GM12878 (cell line): Measurements from ENCODE around the gene GRIK2.

ENCODE experiments used
- BRCA1 ChIP-seq: IDR thresholded peaks from 2 replicates; pipeline ENCODE4 v1.6.1; 2011; ENCODE audit warnings: low read depth, low read length, improper control_type of control experiment
- CEBPB ChIP-seq, 2 experiments: fragments of 150-350 bp in 1 of 2; IDR thresholded peaks; 2 replicates each; pipeline ENCODE4 v1.6.1; 2012 to 2014; ENCODE audit warnings: low read depth in 2 of 2, low read length in 2 of 2, borderline replicate concordance in 1 of 2, inconsistent platforms in 1 of 2
- CTCF ChIP-seq, 3 experiments: IDR thresholded peaks in 2 of 3; conservative IDR thresholded peaks in 1 of 3; 2 replicates each; pipeline ENCODE4 v1.5.1; 2011; ENCODE audit warnings: low read depth in 3 of 3, low read length in 3 of 3, mild to moderate bottlenecking in 3 of 3, control low read depth in 2 of 3, moderate library complexity in 2 of 3, inconsistent platforms in 1 of 3, mixed read lengths in 1 of 3; ENCODE audit not compliant: control insufficient read depth in 2 of 3, insufficient read depth in 1 of 3; ENCODE audit errors: extremely low read depth in 1 of 3
- CUX1 ChIP-seq: IDR thresholded peaks from 2 replicates; pipeline ENCODE4 v1.6.1; 2012; ENCODE audit warnings: improper control_type of control experiment, low read depth, low read length; ENCODE audit not compliant: insufficient replicate concordance
- FOXK2 ChIP-seq: fragments of 450-650 bp; IDR thresholded peaks from 2 replicates; pipeline ENCODE4 v1.6.1; 2017; ENCODE audit warnings: mild to moderate bottlenecking, moderate library complexity
- GABPA ChIP-seq: IDR thresholded peaks from 2 replicates; pipeline ENCODE4 v1.6.1; 2014; ENCODE audit warnings: antibody characterized with exemption, low read depth, mild to moderate bottlenecking, inconsistent platforms
- IRF4 ChIP-seq: IDR thresholded peaks from 2 replicates; pipeline ENCODE4 v1.6.1; 2011; ENCODE audit warnings: low read depth, low read length
- NFIC ChIP-seq: IDR thresholded peaks from 2 replicates; pipeline ENCODE4 v1.6.1; 2012; ENCODE audit warnings: low read depth, mild to moderate bottlenecking, inconsistent platforms, low read length, moderate library complexity
- NFYB ChIP-seq: IDR thresholded peaks from 2 replicates; pipeline ENCODE4 v1.6.1; 2011; ENCODE audit warnings: low read depth, mild to moderate bottlenecking, low read length, improper control_type of control experiment, moderate library complexity; ENCODE audit not compliant: insufficient read depth
- POLR2A ChIP-seq: IDR thresholded peaks from 2 replicates; pipeline ENCODE4 v1.6.1; 2011; ENCODE audit warnings: low read depth, mild to moderate bottlenecking, low read length
- POLR2AphosphoS5 ChIP-seq: IDR thresholded peaks from 2 replicates; pipeline ENCODE4 v1.6.1; 2011; ENCODE audit warnings: mild to moderate bottlenecking, low read length, inconsistent platforms
- RFX5 ChIP-seq: IDR thresholded peaks from 2 replicates; pipeline ENCODE4 v1.6.1; 2011; ENCODE audit warnings: low read depth, low read length, improper control_type of control experiment
- SREBF2 ChIP-seq: IDR thresholded peaks from 2 replicates; pipeline ENCODE4 v1.6.1; 2012; ENCODE audit warnings: mild to moderate bottlenecking, low read length
- TCF12 ChIP-seq: IDR thresholded peaks from 2 replicates; pipeline ENCODE4 v1.6.1; 2011; ENCODE audit warnings: low read depth, mild to moderate bottlenecking, low read length

- TF ChIP-seq GABPA (no peak), CTCF (IDR thresholded peaks at IDR 0.05 in 2 of 3, conservative IDR thresholded peaks at IDR 0.05 in 1 of 3; ENCODE audit: control insufficient read depth in 2 of 3, extremely low read depth in 1 of 3, insufficient read depth in 1 of 3, low read depth in 3 of 3, low read length in 3 of 3) (no peak), BRCA1 (no peak), POLR2A (no peak), NFYB (no peak), POLR2AphosphoS5 (no peak), CUX1 (no peak), SREBF2 (no peak), IRF4 (no peak), FOXK2 (no peak), CEBPB (IDR thresholded peaks at IDR 0.05; ENCODE audit: borderline replicate concordance in 1 of 2, low read depth in 2 of 2, low read length in 2 of 2) (no peak), RFX5 (no peak), TCF12 (no peak), NFIC (no peak)
Observed at GRCh38 chr6:101738481-101738880, 345.0 kb downstream of the GRIK2 start.
